GM12878 (cell line): ENCODE data around the gene APOC4. TPM values are rescaled to one million over a fixed set of nuclear protein-coding genes. Genes with fewer than 3 reads are reported as not detected.

ENCODE experiments used
- CEBPB ChIP-seq, 2 experiments: fragments of 150-350 bp in 1 of 2; IDR thresholded peaks; 2 replicates each; pipeline ENCODE4 v1.6.1; 2012 to 2014; ENCODE audit warnings: low read depth in 2 of 2, low read length in 2 of 2, borderline replicate concordance in 1 of 2, inconsistent platforms in 1 of 2
- CHD2 ChIP-seq: IDR thresholded peaks from 2 replicates; pipeline ENCODE4 v1.6.1; 2011; ENCODE audit warnings: low read depth, low read length, improper control_type of control experiment, borderline replicate concordance
- ESRRA ChIP-seq: IDR thresholded peaks from 2 replicates; pipeline ENCODE4 v1.6.1; 2012; ENCODE audit warnings: mild to moderate bottlenecking, low read length, improper control_type of control experiment
- LARP7 ChIP-seq: fragments of 450-650 bp; IDR thresholded peaks from 2 replicates; pipeline ENCODE4 v1.6.1; 2017; ENCODE audit warnings: mild to moderate bottlenecking
- MYB ChIP-seq: fragments of 150-350 bp; IDR thresholded peaks from 2 replicates; pipeline ENCODE4 v1.6.1; 2014; ENCODE audit warnings: mild to moderate bottlenecking, low read depth, low read length, borderline replicate concordance
- RCOR1 ChIP-seq: conservative IDR thresholded peaks from 2 replicates; pipeline ENCODE4 v1.6.1; 2012; ENCODE audit warnings: low read depth, low read length, improper control_type of control experiment
- polyA plus RNA-seq, 11 experiments: library from polyadenylated mRNA; depleted of rRNA in 4 of 11; unstranded in 6 of 11; stranded (reverse) in 5 of 11; fragments of >200 nt; fragmentation: Nextera tagmentation in 4 of 11; fragmentation: Illumina TruSeq in 1 of 11; extraction: Ambion mirVana in 4 of 11; extraction: Trizol in 1 of 11; gene quantifications; 1 replicate in 1 of 11; 2 replicates in 10 of 11; pipeline versions ENCODE4 v1.2.1 to v1.2.3, GENCODE V29; 2011 to 2016; ENCODE audit warnings: inconsistent platforms in 2 of 11, missing spikeins in 2 of 11, low read depth in 1 of 11
- total RNA-seq, 4 experiments: library from RNA; depleted of rRNA in 3 of 4; stranded (reverse); fragments of >200 nt in 3 of 4; fragmentation: Illumina TruSeq in 1 of 4; extraction: Trizol in 1 of 4; gene quantifications; 2 replicates each; pipeline versions ENCODE4 v1.2.1 to v1.2.3, GENCODE V29; 2013 to 2021
- TF ChIP-seq, protein P1 (sequence below): fragments of 450-650 bp; IDR thresholded peaks from 2 replicates; pipeline ENCODE4 v1.6.1; 2016; ENCODE audit warnings: mild to moderate bottlenecking, moderate library complexity, borderline replicate concordance
- TF ChIP-seq, protein P2 (sequence below): fragments of 150-350 bp; IDR thresholded peaks from 2 replicates; pipeline ENCODE4 v1.6.1; 2016; ENCODE audit warnings: low read depth, low read length
- TF ChIP-seq, protein P3 (sequence below): fragments of 450-650 bp; formaldehyde crosslinking; IDR thresholded peaks from 2 replicates; pipeline ENCODE4 v1.4.0; 2020; ENCODE audit warnings: mild to moderate bottlenecking, moderate library complexity

The APOC4 gene
- total and polyA plus RNA-seq, 10 of the 15 experiments (the other 5 are each of a cell fraction or from before 2014, with no cell fraction given) = not detected

DNA sequence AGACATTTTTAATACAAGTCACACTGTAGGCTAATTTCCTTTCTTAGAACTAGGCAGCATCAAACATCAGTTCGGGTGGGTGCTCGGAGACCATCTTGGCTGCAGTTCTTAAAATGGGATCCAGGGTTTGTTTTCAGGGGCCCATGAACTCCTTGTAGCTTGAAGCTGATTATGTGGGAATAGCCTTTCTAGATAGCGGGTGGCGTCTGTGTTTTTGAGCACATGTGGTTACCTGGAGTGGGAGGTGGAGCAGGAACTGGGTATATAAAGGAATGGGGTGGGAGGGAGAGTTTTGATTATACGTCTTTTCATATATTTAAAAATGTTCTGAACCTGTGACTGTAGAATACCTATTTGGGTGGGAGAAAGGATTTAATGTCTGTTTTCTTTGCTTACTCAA lies 26.1 kb downstream of the APOC4 start (continued):
- TF ChIP-seq, protein P1, sequence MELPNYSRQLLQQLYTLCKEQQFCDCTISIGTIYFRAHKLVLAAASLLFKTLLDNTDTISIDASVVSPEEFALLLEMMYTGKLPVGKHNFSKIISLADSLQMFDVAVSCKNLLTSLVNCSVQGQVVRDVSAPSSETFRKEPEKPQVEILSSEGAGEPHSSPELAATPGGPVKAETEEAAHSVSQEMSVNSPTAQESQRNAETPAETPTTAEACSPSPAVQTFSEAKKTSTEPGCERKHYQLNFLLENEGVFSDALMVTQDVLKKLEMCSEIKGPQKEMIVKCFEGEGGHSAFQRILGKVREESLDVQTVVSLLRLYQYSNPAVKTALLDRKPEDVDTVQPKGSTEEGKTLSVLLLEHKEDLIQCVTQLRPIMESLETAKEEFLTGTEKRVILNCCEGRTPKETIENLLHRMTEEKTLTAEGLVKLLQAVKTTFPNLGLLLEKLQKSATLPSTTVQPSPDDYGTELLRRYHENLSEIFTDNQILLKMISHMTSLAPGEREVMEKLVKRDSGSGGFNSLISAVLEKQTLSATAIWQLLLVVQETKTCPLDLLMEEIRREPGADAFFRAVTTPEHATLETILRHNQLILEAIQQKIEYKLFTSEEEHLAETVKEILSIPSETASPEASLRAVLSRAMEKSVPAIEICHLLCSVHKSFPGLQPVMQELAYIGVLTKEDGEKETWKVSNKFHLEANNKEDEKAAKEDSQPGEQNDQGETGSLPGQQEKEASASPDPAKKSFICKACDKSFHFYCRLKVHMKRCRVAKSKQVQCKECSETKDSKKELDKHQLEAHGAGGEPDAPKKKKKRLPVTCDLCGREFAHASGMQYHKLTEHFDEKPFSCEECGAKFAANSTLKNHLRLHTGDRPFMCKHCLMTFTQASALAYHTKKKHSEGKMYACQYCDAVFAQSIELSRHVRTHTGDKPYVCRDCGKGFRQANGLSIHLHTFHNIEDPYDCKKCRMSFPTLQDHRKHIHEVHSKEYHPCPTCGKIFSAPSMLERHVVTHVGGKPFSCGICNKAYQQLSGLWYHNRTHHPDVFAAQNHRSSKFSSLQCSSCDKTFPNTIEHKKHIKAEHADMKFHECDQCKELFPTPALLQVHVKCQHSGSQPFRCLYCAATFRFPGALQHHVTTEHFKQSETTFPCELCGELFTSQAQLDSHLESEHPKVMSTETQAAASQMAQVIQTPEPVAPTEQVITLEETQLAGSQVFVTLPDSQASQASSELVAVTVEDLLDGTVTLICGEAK = no peak
- TF ChIP-seq CHD2 (no peak), CEBPB (IDR thresholded peaks at IDR 0.05; ENCODE audit: borderline replicate concordance in 1 of 2, low read depth in 2 of 2, low read length in 2 of 2) (no peak), ESRRA (no peak), LARP7 (no peak), RCOR1 (no peak), MYB (no peak)
- TF ChIP-seq, protein P2, sequence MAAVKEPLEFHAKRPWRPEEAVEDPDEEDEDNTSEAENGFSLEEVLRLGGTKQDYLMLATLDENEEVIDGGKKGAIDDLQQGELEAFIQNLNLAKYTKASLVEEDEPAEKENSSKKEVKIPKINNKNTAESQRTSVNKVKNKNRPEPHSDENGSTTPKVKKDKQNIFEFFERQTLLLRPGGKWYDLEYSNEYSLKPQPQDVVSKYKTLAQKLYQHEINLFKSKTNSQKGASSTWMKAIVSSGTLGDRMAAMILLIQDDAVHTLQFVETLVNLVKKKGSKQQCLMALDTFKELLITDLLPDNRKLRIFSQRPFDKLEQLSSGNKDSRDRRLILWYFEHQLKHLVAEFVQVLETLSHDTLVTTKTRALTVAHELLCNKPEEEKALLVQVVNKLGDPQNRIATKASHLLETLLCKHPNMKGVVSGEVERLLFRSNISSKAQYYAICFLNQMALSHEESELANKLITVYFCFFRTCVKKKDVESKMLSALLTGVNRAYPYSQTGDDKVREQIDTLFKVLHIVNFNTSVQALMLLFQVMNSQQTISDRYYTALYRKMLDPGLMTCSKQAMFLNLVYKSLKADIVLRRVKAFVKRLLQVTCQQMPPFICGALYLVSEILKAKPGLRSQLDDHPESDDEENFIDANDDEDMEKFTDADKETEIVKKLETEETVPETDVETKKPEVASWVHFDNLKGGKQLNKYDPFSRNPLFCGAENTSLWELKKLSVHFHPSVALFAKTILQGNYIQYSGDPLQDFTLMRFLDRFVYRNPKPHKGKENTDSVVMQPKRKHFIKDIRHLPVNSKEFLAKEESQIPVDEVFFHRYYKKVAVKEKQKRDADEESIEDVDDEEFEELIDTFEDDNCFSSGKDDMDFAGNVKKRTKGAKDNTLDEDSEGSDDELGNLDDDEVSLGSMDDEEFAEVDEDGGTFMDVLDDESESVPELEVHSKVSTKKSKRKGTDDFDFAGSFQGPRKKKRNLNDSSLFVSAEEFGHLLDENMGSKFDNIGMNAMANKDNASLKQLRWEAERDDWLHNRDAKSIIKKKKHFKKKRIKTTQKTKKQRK = no peak
- TF ChIP-seq, protein P3, sequence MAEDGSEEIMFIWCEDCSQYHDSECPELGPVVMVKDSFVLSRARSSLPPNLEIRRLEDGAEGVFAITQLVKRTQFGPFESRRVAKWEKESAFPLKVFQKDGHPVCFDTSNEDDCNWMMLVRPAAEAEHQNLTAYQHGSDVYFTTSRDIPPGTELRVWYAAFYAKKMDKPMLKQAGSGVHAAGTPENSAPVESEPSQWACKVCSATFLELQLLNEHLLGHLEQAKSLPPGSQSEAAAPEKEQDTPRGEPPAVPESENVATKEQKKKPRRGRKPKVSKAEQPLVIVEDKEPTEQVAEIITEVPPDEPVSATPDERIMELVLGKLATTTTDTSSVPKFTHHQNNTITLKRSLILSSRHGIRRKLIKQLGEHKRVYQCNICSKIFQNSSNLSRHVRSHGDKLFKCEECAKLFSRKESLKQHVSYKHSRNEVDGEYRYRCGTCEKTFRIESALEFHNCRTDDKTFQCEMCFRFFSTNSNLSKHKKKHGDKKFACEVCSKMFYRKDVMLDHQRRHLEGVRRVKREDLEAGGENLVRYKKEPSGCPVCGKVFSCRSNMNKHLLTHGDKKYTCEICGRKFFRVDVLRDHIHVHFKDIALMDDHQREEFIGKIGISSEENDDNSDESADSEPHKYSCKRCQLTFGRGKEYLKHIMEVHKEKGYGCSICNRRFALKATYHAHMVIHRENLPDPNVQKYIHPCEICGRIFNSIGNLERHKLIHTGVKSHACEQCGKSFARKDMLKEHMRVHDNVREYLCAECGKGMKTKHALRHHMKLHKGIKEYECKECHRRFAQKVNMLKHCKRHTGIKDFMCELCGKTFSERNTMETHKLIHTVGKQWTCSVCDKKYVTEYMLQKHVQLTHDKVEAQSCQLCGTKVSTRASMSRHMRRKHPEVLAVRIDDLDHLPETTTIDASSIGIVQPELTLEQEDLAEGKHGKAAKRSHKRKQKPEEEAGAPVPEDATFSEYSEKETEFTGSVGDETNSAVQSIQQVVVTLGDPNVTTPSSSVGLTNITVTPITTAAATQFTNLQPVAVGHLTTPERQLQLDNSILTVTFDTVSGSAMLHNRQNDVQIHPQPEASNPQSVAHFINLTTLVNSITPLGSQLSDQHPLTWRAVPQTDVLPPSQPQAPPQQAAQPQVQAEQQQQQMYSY (CRISPR knock-in tag) = no peak
